H1 (cell line): ENCODE measurements around the gene GPBP1. TPM values are rescaled to one million over a fixed set of nuclear protein-coding genes. Genes with fewer than 3 reads are reported as not detected.
"Not testable (repeated sequence)": the region's sequence is repeated elsewhere in the genome, so short reads cannot be mapped to it uniquely, and the experiment has no call there.

Experiments used
- CTCF ChIA-PET: fragments of 300-600 bp; sonication (Branson Sonifier 250); formaldehyde crosslinking; loops from one replicate; lab custom pipeline; 2021; ENCODE audit not compliant: partially characterized antibody; lab: Charles Lee
- POLR2A ChIA-PET: fragments of 300-600 bp; sonication (Branson Sonifier 250); formaldehyde crosslinking; loops from one replicate; lab custom pipeline; 2021; ENCODE audit warnings: inconsistent platforms; ENCODE audit not compliant: partially characterized antibody; lab: Charles Lee
- DNase-seq, 2 experiments: peaks; one replicate each; pipeline versions ENCODE4 v3.0.0 to v3.0.0-alpha.2; 2010 to 2022; ENCODE audit warnings: low spot score in 2 of 2, low read depth in 1 of 2, mixed read lengths in 1 of 2
- FAIRE-seq: peaks from 2 replicates; lab custom pipeline; 2011; peaks lifted over from hg19 to GRCh38; lab: Jason Lieb, UNC
- H2AFZ ChIP-seq: 2 replicates; pipeline ENCODE4 v1.8.1; 2012; ENCODE audit warnings: low read length, inconsistent platforms
- H2AK5ac ChIP-seq: 2 replicates; pipeline ENCODE4 v1.6.1; 2013; ENCODE audit warnings: low read depth, low read length
- H2BK120ac ChIP-seq: replicated peaks from 2 replicates; pipeline ENCODE3; 2013; ENCODE audit warnings: low read depth, low read length, inconsistent platforms
- H2BK12ac ChIP-seq: 2 replicates; pipeline ENCODE4 v1.6.1; 2013; ENCODE audit warnings: low read depth, low read length
- H2BK15ac ChIP-seq: 2 replicates; pipeline ENCODE4 v1.6.1; 2013; ENCODE audit warnings: low read length
- H2BK20ac ChIP-seq: 2 replicates; pipeline ENCODE4 v1.6.1; 2013; ENCODE audit warnings: low read length
- H2BK5ac ChIP-seq: 2 replicates; pipeline ENCODE4 v1.6.1; 2013; ENCODE audit warnings: low read depth, low read length
- H3K14ac ChIP-seq: 2 replicates; pipeline ENCODE4 v1.6.1; 2013; ENCODE audit warnings: inconsistent platforms; ENCODE audit not compliant: insufficient read length
- H3K18ac ChIP-seq: 2 replicates; pipeline ENCODE4 v1.6.1; 2013; ENCODE audit warnings: low read length; ENCODE audit errors: extremely low read depth
- H3K23ac ChIP-seq: 2 replicates; pipeline ENCODE4 v1.6.1; 2013; ENCODE audit warnings: inconsistent platforms; ENCODE audit not compliant: insufficient read length
- H3K23me2 ChIP-seq: 2 replicates; pipeline ENCODE4 v1.6.1; 2013; ENCODE audit warnings: low read depth, low read length
- H3K27ac ChIP-seq: 2 replicates; pipeline ENCODE4 v1.6.1; 2011; ENCODE audit warnings: low read depth, low read length, inconsistent platforms
- H3K27me3 ChIP-seq, 4 experiments: replicated peaks in 1 of 4; 1 replicate in 1 of 4; 2 replicates in 3 of 4; pipeline versions ENCODE4 v1.6.1 to v1.8.1; 2011 to 2013; ENCODE audit warnings: low read length in 3 of 4, mild to moderate bottlenecking in 3 of 4, inconsistent platforms in 2 of 4, mixed read lengths in 2 of 4, moderate library complexity in 1 of 4; ENCODE audit not compliant: control insufficient read depth in 3 of 4, insufficient read depth in 3 of 4; ENCODE audit errors: extremely low read depth in 1 of 4
- H3K36me3 ChIP-seq, 4 experiments: 2 replicates each; pipeline versions ENCODE4 v1.6.1 to v1.8.1; 2011 to 2013; ENCODE audit warnings: mild to moderate bottlenecking in 4 of 4, low read length in 3 of 4, moderate library complexity in 2 of 4, control low read depth in 1 of 4, inconsistent platforms in 1 of 4; ENCODE audit not compliant: insufficient read depth in 4 of 4, control insufficient read depth in 2 of 4
- H3K4ac ChIP-seq: replicated peaks from 2 replicates; pipeline ENCODE3; 2013; ENCODE audit warnings: low read length, low read depth, mixed read lengths, inconsistent platforms; ENCODE audit not compliant: insufficient read length
- H3K4me1 ChIP-seq, 4 experiments: replicated peaks in 1 of 4; 1 replicate in 1 of 4; 2 replicates in 3 of 4; pipeline versions ENCODE4 v1.6.1 to v1.8.1; 2011 to 2013; ENCODE audit warnings: low read length in 3 of 4, inconsistent platforms in 2 of 4, mixed read lengths in 1 of 4; ENCODE audit not compliant: insufficient read depth in 4 of 4, control insufficient read depth in 3 of 4
- H3K4me2 ChIP-seq, 2 experiments: 2 replicates each; pipeline versions ENCODE4 v1.6.1 to v1.8.1; 2011 to 2013; ENCODE audit warnings: low read depth in 2 of 2, low read length in 2 of 2, control low read depth in 1 of 2, inconsistent platforms in 1 of 2, mild to moderate bottlenecking in 1 of 2; ENCODE audit not compliant: insufficient read depth in 1 of 2
- H3K4me3 ChIP-seq, 4 experiments: fragments of 200-600, 300-600 bp in 1 of 4; sonication (generic), shearing (Covaris generic), sonication (Bioruptor Twin) in 1 of 4; 2 replicates each; pipeline versions ENCODE4 v1.5.1 to v1.8.1; 2011 to 2016; ENCODE audit warnings: low read length in 4 of 4, low read depth in 3 of 4, control low read depth in 2 of 4, inconsistent platforms in 2 of 4, mild to moderate bottlenecking in 2 of 4, mixed read lengths in 1 of 4, moderate library complexity in 1 of 4; ENCODE audit not compliant: insufficient read depth in 2 of 4; ENCODE audit errors: extremely low read depth in 1 of 4
- H3K56ac ChIP-seq: replicated peaks from 2 replicates; pipeline ENCODE3; 2013; ENCODE audit warnings: low read depth, mild to moderate bottlenecking, mixed read lengths, low read length, inconsistent platforms; ENCODE audit not compliant: insufficient read length
- H3K79me1 ChIP-seq: 2 replicates; pipeline ENCODE4 v1.6.1; 2013; ENCODE audit warnings: low read depth, low read length, control low read depth
- H3K79me2 ChIP-seq, 2 experiments: 2 replicates each; pipeline versions ENCODE4 v1.6.1 to v1.8.1; 2012 to 2013; ENCODE audit warnings: low read length in 2 of 2, mild to moderate bottlenecking in 2 of 2, inconsistent platforms in 1 of 2; ENCODE audit not compliant: insufficient read depth in 2 of 2, control insufficient read depth in 1 of 2
- H3K9ac ChIP-seq, 4 experiments: replicated peaks in 1 of 4; 1 replicate in 1 of 4; 2 replicates in 3 of 4; pipeline versions ENCODE4 v1.6.1 to v1.8.1; 2011 to 2013; ENCODE audit warnings: low read depth in 3 of 4, low read length in 3 of 4, control low read depth in 2 of 4, mild to moderate bottlenecking in 2 of 4, moderate library complexity in 2 of 4, inconsistent platforms in 1 of 4; ENCODE audit errors: extremely low read depth in 1 of 4
- H3K9me3 ChIP-seq, 2 experiments: 2 replicates each; pipeline versions ENCODE4 v1.6.1 to v1.8.1; 2012 to 2013; ENCODE audit warnings: mild to moderate bottlenecking in 2 of 2, moderate library complexity in 2 of 2, control low read depth in 1 of 2, inconsistent platforms in 1 of 2, low read depth in 1 of 2, low read length in 1 of 2, mixed read lengths in 1 of 2; ENCODE audit not compliant: insufficient read depth in 2 of 2
- H4K20me1 ChIP-seq, 2 experiments: replicated peaks in 1 of 2; 2 replicates each; pipeline versions ENCODE3 to v1.8.1; 2011 to 2013; ENCODE audit warnings: inconsistent platforms in 2 of 2, low read length in 2 of 2, mild to moderate bottlenecking in 1 of 2; ENCODE audit not compliant: insufficient read depth in 2 of 2, control insufficient read depth in 1 of 2
- H4K5ac ChIP-seq: 2 replicates; pipeline ENCODE4 v1.6.1; 2013; ENCODE audit warnings: low read length, low read depth, mixed read lengths, inconsistent platforms; ENCODE audit not compliant: insufficient read length
- H4K8ac ChIP-seq: 2 replicates; pipeline ENCODE4 v1.8.0; 2013; ENCODE audit warnings: mild to moderate bottlenecking, moderate library complexity, low read length, inconsistent platforms; ENCODE audit not compliant: insufficient read depth; ENCODE audit errors: extremely low read depth
- H4K91ac ChIP-seq: replicated peaks from 2 replicates; pipeline ENCODE3; 2013; ENCODE audit warnings: low read length, mixed read lengths, inconsistent platforms; ENCODE audit not compliant: insufficient read length
- WGBS, 2 experiments: shearing (Covaris generic) in 1 of 2; methylation state at CpG; one replicate each; pipeline versions ENCODE4 v1.1.6 to v1.1.7; 2013 to 2015; ENCODE audit warnings: low lambda C conversion rate in 2 of 2, mixed read lengths in 2 of 2, inconsistent platforms in 1 of 2, low coverage in 1 of 2, missing lambda C conversion rate in 1 of 2; ENCODE audit not compliant: insufficient replicate concordance in 2 of 2, insufficient coverage in 1 of 2, insufficient read length in 1 of 2; ENCODE audit errors: extremely low coverage in 1 of 2, missing lambda C conversion rate in 1 of 2; 5-methylcytosine and 5-hydroxymethylcytosine counted together
- polyA plus RNA-seq, 7 experiments: library from polyadenylated mRNA; depleted of rRNA in 3 of 7; stranded (reverse) in 5 of 7; unstranded in 2 of 7; fragments of >200 nt in 5 of 7; fragments of 200-250 nt in 2 of 7; gene quantifications; 1 replicate in 5 of 7; 2 replicates in 1 of 7; 4 replicates in 1 of 7; pipeline versions ENCODE4 v1.2.1 to v1.2.3, GENCODE V29; 2011 to 2013; ENCODE audit warnings: missing spikeins in 2 of 7, mixed read lengths in 2 of 7
- total RNA-seq: library from RNA; stranded (reverse); fragmentation: NEBNext Ultra II Directional; extraction: Animal tissue kit (Norgen Biotek cat#: 25700); gene quantifications from 2 replicates; pipeline ENCODE4 v1.2.1, GENCODE V29; 2021

The GPBP1 gene
- total and polyA plus RNA-seq, 2 of the 8 experiments (the other 6 are each of a cell fraction or from before 2014, with no cell fraction given) = 29.2 to 108 TPM

DNA sequence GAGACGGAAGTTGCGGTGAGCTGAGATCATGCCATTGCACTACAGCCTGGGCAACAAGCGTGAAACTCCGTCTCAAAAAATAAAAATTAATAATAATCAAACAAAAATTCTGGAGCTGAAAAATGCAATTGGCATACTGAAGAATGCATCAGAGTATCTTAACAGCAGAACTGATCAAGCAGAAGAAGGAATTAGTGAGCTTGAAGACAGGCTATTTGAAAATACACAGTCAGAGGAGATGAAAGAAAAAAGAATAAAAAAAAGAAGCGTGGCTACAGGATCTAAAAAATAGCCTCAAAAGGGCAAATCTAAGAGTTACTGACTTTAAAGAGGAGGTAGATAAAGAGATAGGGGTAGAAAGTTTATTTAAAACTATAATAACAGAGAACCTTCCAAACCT, 111.2 kb downstream of the GPBP1 start:
- H3K4me2 ChIP-seq, H3K79me2 ChIP-seq, H4K91ac ChIP-seq, H2BK120ac ChIP-seq, H2BK20ac ChIP-seq, H2AK5ac ChIP-seq, H3K27me3 ChIP-seq, H3K18ac ChIP-seq, H3K23me2 ChIP-seq, H3K27ac ChIP-seq, H3K36me3 ChIP-seq, H3K9me3 ChIP-seq, H3K79me1 ChIP-seq, H3K9ac ChIP-seq, H3K4me1 ChIP-seq, H3K23ac ChIP-seq, H4K5ac ChIP-seq, H3K14ac ChIP-seq, DNase-seq, H2BK5ac ChIP-seq, H4K8ac ChIP-seq, POLR2A ChIA-PET, FAIRE-seq, H3K56ac ChIP-seq, H2BK12ac ChIP-seq, H2AFZ ChIP-seq, H3K4ac ChIP-seq, H2BK15ac ChIP-seq, H4K20me1 ChIP-seq, H3K4me3 ChIP-seq: not testable (repeated sequence)
- CTCF ChIA-PET = interaction anchor here (0.9 to 1.7 kb wide), 4 partner anchors 13 to 1014 kb away, joined by 3 to 4 read pairs (median 3); no protein-coding TSS in a partner anchor
- WGBS, 2 experiments = 98% methylated on average over 5 of the region's 5 CpGs; no CpG with 5 or more reads in 1 of the 2 experiments
